Suppressor macrophage treated with lipopolysaccharide for 1 hour (primary cell): Measurements from ENCODE around the gene ANXA8L1.
"Not testable (repeated sequence)": the region's sequence is repeated elsewhere in the genome, so short reads cannot be mapped to it uniquely, and the experiment has no call there.

ENCODE experiments used
- DNase-seq, 3 donors: peaks; one replicate each; pipeline ENCODE4 v3.0.0-alpha.2; 2020 to 2022

The ANXA8L1 gene

DNA sequence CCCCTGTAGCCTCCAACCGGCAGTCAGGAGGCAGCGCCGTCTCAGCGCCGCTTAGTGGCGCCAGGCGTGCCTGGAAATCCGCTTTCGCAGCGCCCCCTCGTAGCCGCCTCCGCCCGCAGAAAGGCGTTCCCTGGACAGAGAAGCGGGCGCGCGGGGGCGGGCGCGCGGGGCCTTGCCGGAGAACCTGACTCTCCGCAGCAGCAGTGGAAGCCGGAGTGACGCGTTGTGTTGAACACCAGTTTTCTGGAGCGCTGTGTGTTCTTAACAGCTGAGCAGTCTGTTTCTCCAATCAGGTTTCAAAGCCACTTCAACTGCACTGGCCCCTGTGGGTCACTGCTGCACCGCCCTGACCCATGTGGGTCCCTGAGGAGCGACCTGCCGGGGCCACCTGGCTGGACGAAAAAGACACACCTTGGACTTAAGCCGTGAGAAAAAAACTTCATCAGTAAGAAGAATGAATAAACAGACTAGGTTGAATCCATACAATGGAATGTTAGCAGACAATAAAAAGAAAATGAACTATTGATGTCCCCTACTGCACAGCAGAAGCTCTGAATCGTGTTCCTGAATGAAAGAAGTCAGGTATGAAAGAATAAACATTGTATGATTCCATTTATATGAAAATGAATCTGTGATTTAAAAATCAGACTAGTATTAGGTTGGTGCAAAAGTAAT, 22.8 kb downstream of the ANXA8L1 start:
- DNase-seq = peak; percentile 0 to 18 (median 6)

GRCh38 chr10:46409556-46409955, 34.0 kb downstream of the ANXA8L1 start:
- DNase-seq = not testable (repeated sequence)

- not testable (repeated sequence) for DNase-seq
Measured at GRCh38 chr10:46411123-46411522, 35.5 kb downstream of the ANXA8L1 start.

DNA sequence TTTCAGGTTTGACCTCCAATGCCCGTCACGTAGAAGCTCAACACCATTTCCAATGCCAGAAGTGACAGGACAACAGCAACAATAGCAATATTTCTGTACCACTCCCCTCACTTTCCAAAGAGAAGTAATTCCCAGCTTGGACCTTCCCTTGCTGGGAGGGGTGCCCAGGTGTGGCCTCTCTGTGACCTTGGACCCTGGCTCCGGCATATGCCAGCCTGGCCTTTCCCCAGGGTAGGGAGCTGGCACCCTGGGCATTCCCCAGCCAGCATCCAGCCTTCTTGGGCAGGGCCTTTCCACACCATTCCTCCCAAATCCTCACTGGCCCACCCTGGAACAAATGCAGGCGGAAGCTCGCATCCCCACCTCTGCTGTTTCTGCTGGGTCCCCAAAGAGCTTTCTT, 37.1 kb downstream of the ANXA8L1 start:
- not testable (repeated sequence) for DNase-seq

- not testable (repeated sequence) for DNase-seq
Measured at GRCh38 chr10:46415291-46415690, 39.7 kb downstream of the ANXA8L1 start.

- not testable (repeated sequence) for DNase-seq
Measured at GRCh38 chr10:46418283-46418682, 42.7 kb downstream of the ANXA8L1 start.

GRCh38 chr10:46419570-46420379, 44.2 kb downstream of the ANXA8L1 start:
- DNase-seq = not testable (repeated sequence)

GRCh38 chr10:46423550-46423949, 48.0 kb downstream of the ANXA8L1 start:
- DNase-seq = not testable (repeated sequence)

DNA sequence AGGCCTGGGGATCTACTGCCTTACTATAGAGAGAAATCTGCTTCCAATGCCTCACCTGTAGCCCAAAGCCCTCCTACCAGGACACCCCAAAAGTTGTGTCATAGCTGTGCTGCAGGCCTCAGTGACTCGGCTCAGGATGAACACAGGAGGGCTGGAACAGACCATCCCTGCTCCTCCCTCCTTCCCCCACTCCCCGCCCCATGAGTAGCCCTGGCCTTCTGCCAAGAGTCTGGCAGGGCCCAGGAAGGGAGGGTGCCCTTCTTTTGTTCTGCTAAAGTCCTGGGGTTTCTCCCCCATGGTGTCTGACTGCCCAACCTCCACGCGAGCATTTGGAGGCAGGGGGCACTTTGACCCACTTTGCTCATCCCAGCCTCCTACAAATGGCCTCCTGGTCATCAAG, 65.4 kb downstream of the ANXA8L1 start:
- not testable (repeated sequence) for DNase-seq
